ENCODE data around the gene MUC16.
"Not testable (repeated sequence)": the region's sequence is repeated elsewhere in the genome, so short reads cannot be mapped to it uniquely, and the experiment has no call there.

Gene MUC16

GRCh38 chr19:9009935-9010651, at the start of gene MUC16:
TSS of gene MUC16 (minus strand) at chr19:9010409.
- TF ChIP-seq EZH2phosphoT487 (conservative IDR thresholded peaks at IDR 0.05; ENCODE audit: low read length) (no peak), CTCF (IDR thresholded peaks at IDR 0.05; ENCODE audit: insufficient read depth, low read length, poor library complexity, severe bottlenecking) (no peak)
- H3K36me3 ChIP-seq (ENCODE audit: low read length) = no peaks in the 10 kb centered on the region
- H3K4me2 ChIP-seq (ENCODE audit: low read depth, low read length, poor library complexity, severe bottlenecking) = no peak within 1 kb of the TSS
- H3K9me2 ChIP-seq (replicated peaks; ENCODE audit: insufficient read depth, low read length) = no peaks in the 10 kb centered on the region
- H3K9me3 ChIP-seq (ENCODE audit: insufficient read depth, low read length) = no peaks in the 10 kb centered on the region
- no peak within 1 kb of the TSS for H2AFZ ChIP-seq (ENCODE audit: low read depth, low read length, severe bottlenecking)
- H3K27ac ChIP-seq (ENCODE audit: low read depth, low read length) = no peak within 1 kb of the TSS
- no peak within 1 kb of the TSS for H3K4me3 ChIP-seq (ENCODE audit: insufficient read depth, low read length, poor library complexity, severe bottlenecking)
- no peaks in the 10 kb centered on the region for H4K20me1 ChIP-seq (ENCODE audit: low read depth, low read length)
- H3K27me3 ChIP-seq (ENCODE audit: low read length) = no peaks in the 10 kb centered on the region
- H3F3A ChIP-seq (ENCODE audit: insufficient read depth) = no peaks in the 10 kb centered on the region
- no peaks in the 10 kb centered on the region for H3K79me2 ChIP-seq (ENCODE audit: insufficient read depth, low read length)
- no peak within 1 kb of the TSS for H3K9ac ChIP-seq (ENCODE audit: low read length)

GRCh38 chr19:9058905-9059667, 48.9 kb upstream of the MUC16 start:
- Histone ChIP-seq H2AFZ (ENCODE audit: low read depth, low read length, severe bottlenecking) (no peak overlapping the region), H3K9me3 (ENCODE audit: insufficient read depth, low read length) (no peaks in the 10 kb centered on the region), H3K27ac (ENCODE audit: low read depth, low read length) (no peak overlapping the region), H3K9ac (ENCODE audit: low read length) (no peak overlapping the region), H3K36me3 (ENCODE audit: low read length) (no peaks in the 10 kb centered on the region), H3K4me2 (ENCODE audit: low read depth, low read length, poor library complexity, severe bottlenecking) (no peak overlapping the region), H4K20me1 (ENCODE audit: low read depth, low read length) (no peaks in the 10 kb centered on the region), H3F3A (ENCODE audit: insufficient read depth) (no peaks in the 10 kb centered on the region), H3K27me3 (ENCODE audit: low read length) (no peaks in the 10 kb centered on the region), H3K79me2 (ENCODE audit: insufficient read depth, low read length) (no peaks in the 10 kb centered on the region), H3K4me3 (ENCODE audit: insufficient read depth, low read length, poor library complexity, severe bottlenecking) (no peak overlapping the region), H3K9me2 (replicated peaks; ENCODE audit: insufficient read depth, low read length) (no peaks in the 10 kb centered on the region)
- TF ChIP-seq CTCF (IDR thresholded peaks at IDR 0.05; ENCODE audit: insufficient read depth, low read length, poor library complexity, severe bottlenecking) (no peak), EZH2phosphoT487 (conservative IDR thresholded peaks at IDR 0.05; ENCODE audit: low read length) (no peak)

GRCh38 chr19:9057505-9058258, 47.5 kb upstream of the MUC16 start:
- Histone ChIP-seq H3K9me2 (replicated peaks; ENCODE audit: insufficient read depth, low read length) (no peaks in the 10 kb centered on the region), H3K9me3 (ENCODE audit: insufficient read depth, low read length) (no peaks in the 10 kb centered on the region), H3K9ac (ENCODE audit: low read length) (no peak overlapping the region), H3K79me2 (ENCODE audit: insufficient read depth, low read length) (no peaks in the 10 kb centered on the region), H3F3A (ENCODE audit: insufficient read depth) (no peaks in the 10 kb centered on the region), H3K27ac (ENCODE audit: low read depth, low read length) (no peak overlapping the region), H3K27me3 (ENCODE audit: low read length) (no peaks in the 10 kb centered on the region), H3K4me3 (ENCODE audit: insufficient read depth, low read length, poor library complexity, severe bottlenecking) (no peak overlapping the region), H3K36me3 (ENCODE audit: low read length) (no peaks in the 10 kb centered on the region), H3K4me2 (ENCODE audit: low read depth, low read length, poor library complexity, severe bottlenecking) (no peak overlapping the region), H4K20me1 (ENCODE audit: low read depth, low read length) (no peaks in the 10 kb centered on the region), H2AFZ (ENCODE audit: low read depth, low read length, severe bottlenecking) (no peak overlapping the region)
- TF ChIP-seq CTCF (IDR thresholded peaks at IDR 0.05; ENCODE audit: insufficient read depth, low read length, poor library complexity, severe bottlenecking) = no peak
- no peak for TF ChIP-seq EZH2phosphoT487 (conservative IDR thresholded peaks at IDR 0.05; ENCODE audit: low read length)

- H3K36me3 ChIP-seq (ENCODE audit: low read length); H3K27me3 ChIP-seq (ENCODE audit: low read length); H4K20me1 ChIP-seq (ENCODE audit: low read depth, low read length); H3F3A ChIP-seq (ENCODE audit: insufficient read depth); H3K79me2 ChIP-seq (ENCODE audit: insufficient read depth, low read length); H3K4me2 ChIP-seq (ENCODE audit: low read depth, low read length, poor library complexity, severe bottlenecking); H3K9me2 ChIP-seq (replicated peaks; ENCODE audit: insufficient read depth, low read length); H3K9ac ChIP-seq (ENCODE audit: low read length); H3K9me3 ChIP-seq (ENCODE audit: insufficient read depth, low read length); H2AFZ ChIP-seq (ENCODE audit: low read depth, low read length, severe bottlenecking); H3K27ac ChIP-seq (ENCODE audit: low read depth, low read length); H3K4me3 ChIP-seq (ENCODE audit: insufficient read depth, low read length, poor library complexity, severe bottlenecking): not testable (repeated sequence)
Observed at GRCh38 chr19:9056131-9056530, 45.9 kb upstream of the MUC16 start.

Data from SU-DHL-6 (cell line).